Right lobe of liver (tissue), 6 donors: ENCODE data around the gene TBC1D5. TPM values are rescaled to one million over a fixed set of nuclear protein-coding genes. Genes with fewer than 3 reads are reported as not detected.
A peak's percentile ranks its signal among the peaks of the same experiment; 100 is the strongest.

Experiments used
- ATAC-seq, 4 donors: fragments of 200-7000 bp; cut with Tn5 transposase; one replicate each; pipeline ENCODE4 v1.9.1; 2020; ENCODE audit warnings: mild to moderate bottlenecking in 4 of 4, moderate library complexity in 4 of 4
- DNase-seq, 3 donors: peaks; one replicate each; pipeline ENCODE4 v3.0.0-alpha.2; 2020
- H3K27ac ChIP-seq, 3 donors: fragments of 200-600 bp; one replicate each; pipeline ENCODE4 v1.8.0; 2022
- H3K27me3 ChIP-seq, 2 donors: fragments of 200-600 bp; one replicate each; pipeline ENCODE4 v1.8.0; 2022
- H3K36me3 ChIP-seq, 4 donors: fragments of 200-600 bp; sonication (generic) in 1 of 4; one replicate each; pipeline versions ENCODE4 v1.5.1 to v1.8.0; 2017 to 2022; ENCODE audit warnings: control low read depth in 1 of 4
- H3K4me1 ChIP-seq, 4 donors: fragments of 200-600 bp; sonication (generic) in 1 of 4; one replicate each; pipeline versions ENCODE4 v1.5.1 to v1.8.0; 2017 to 2022; ENCODE audit warnings: control low read depth in 1 of 4
- H3K4me3 ChIP-seq, 3 donors: fragments of 200-600 bp; one replicate each; pipeline ENCODE4 v1.8.0; 2022
- H3K9me3 ChIP-seq, 4 donors: fragments of 200-600 bp; sonication (generic) in 1 of 4; one replicate each; pipeline versions ENCODE4 v1.5.1 to v1.8.0; 2017 to 2022; ENCODE audit warnings: control low read depth in 1 of 4
- POLR2A ChIP-seq: fragments of 450-650 bp; IDR thresholded peaks from one replicate; pipeline ENCODE4 v1.6.1; 2017; ENCODE audit warnings: antibody characterized with exemption, mild to moderate bottlenecking
- WGBS: methylation state at CpG from one replicate; pipeline ENCODE4 v1.1.6; 2018; ENCODE audit warnings: low coverage, low lambda C conversion rate; ENCODE audit not compliant: insufficient coverage; ENCODE audit errors: missing lambda C conversion rate; 5-methylcytosine and 5-hydroxymethylcytosine counted together
- intact Hi-C, 2 donors: fragments of 100-400 bp; cut with DNase I; formaldehyde crosslinking; loops; one replicate each; pipeline versions ENCODE4 v1.11.2 to v1.14.1; 2022
- total RNA-seq, 6 experiments: library from RNA; depleted of rRNA in 2 of 6; stranded (reverse); fragments of >200 nt in 2 of 6; fragmentation: NEBNext Ultra II Directional in 3 of 6; extraction: Animal tissue kit (Norgen Biotek cat#: 25700) in 3 of 6; gene quantifications; one replicate each; pipeline versions ENCODE4 v1.1.0 to v1.2.4, GENCODE V29; 2016 to 2023
- TF ChIP-seq, protein P1 (sequence below), 4 donors: fragments of 200-600 bp in 3 of 4; fragments of 450-650 bp in 1 of 4; IDR thresholded peaks; one replicate each; pipeline versions ENCODE4 v1.5.1 to v1.8.0; 2016 to 2022; ENCODE audit warnings: antibody characterized with exemption in 4 of 4, mild to moderate bottlenecking in 2 of 4
- donor health status: DM: no; HTN: yes; CAD: no.
- donor health status: DM: no; HTN: no; CAD: no.
- donor health status: DM: no; HTN: no; CAD: no.
- donor health status: DM: no; HTN: yes; CAD: no.
- donor health status: DM: no; HTN: yes; CAD: no.

The TBC1D5 gene
- total RNA-seq, 6 experiments from 2014 or later = 21.5 to 33.4 (median 27.7) TPM

DNA sequence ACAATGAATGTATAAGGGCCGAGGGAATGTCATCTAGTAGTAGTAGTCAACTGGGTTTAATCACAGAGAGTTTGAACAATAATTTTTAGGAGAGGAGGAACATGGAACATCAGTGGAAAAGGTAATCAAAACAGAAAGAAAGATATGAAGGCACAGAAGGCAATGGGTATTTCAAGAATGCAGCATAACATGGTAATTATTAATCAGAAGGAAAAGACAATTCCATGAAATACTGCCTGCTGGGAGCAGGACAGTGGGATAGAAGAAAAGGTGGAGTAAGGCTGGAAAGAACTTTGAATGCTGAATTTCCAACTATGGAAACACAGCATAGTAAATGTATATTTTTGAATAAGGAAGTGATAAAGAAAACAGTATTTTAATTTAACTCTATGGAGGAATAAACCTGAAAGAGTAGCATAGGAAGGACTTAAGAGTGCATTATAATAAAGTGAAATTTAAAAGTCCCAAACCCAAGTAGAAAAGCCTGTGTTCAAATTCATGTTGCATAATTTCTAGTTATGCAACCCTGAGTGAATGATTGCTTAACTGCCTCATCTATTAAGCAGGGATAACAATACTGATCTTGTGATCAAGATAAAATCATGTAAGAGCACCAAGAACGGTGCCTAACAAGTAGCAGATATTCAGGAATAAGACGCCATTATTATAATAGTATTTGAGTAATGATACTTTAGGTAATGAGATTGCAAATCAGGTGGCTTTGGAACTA lies 357.7 kb downstream of the TBC1D5 start:
- peak; percentile 72 to 85 (median 78) for ATAC-seq
- TF ChIP-seq POLR2A = no peak
- TF ChIP-seq, protein P1, sequence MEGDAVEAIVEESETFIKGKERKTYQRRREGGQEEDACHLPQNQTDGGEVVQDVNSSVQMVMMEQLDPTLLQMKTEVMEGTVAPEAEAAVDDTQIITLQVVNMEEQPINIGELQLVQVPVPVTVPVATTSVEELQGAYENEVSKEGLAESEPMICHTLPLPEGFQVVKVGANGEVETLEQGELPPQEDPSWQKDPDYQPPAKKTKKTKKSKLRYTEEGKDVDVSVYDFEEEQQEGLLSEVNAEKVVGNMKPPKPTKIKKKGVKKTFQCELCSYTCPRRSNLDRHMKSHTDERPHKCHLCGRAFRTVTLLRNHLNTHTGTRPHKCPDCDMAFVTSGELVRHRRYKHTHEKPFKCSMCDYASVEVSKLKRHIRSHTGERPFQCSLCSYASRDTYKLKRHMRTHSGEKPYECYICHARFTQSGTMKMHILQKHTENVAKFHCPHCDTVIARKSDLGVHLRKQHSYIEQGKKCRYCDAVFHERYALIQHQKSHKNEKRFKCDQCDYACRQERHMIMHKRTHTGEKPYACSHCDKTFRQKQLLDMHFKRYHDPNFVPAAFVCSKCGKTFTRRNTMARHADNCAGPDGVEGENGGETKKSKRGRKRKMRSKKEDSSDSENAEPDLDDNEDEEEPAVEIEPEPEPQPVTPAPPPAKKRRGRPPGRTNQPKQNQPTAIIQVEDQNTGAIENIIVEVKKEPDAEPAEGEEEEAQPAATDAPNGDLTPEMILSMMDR (IDR thresholded peaks at IDR 0.05) = no peak
- no peak for DNase-seq
- WGBS = 54% methylated on average over 3 of the region's 3 CpGs
- Histone ChIP-seq H3K27me3 (no peaks in the 10 kb centered on the region), H3K9me3 (no peaks in the 10 kb centered on the region), H3K36me3 (peaks cover 0 to 2% (median 0%) of the 10 kb centered on the region in 4 donors), H3K4me1 (peaks cover 0 to 22% (median 8%) of the 10 kb centered on the region in 4 donors), H3K4me3 (no peak overlapping the region), H3K27ac (peak overlapping the region in 1 of 3 donors; percentile 18)
- intact Hi-C loops = no loop called here

DNA sequence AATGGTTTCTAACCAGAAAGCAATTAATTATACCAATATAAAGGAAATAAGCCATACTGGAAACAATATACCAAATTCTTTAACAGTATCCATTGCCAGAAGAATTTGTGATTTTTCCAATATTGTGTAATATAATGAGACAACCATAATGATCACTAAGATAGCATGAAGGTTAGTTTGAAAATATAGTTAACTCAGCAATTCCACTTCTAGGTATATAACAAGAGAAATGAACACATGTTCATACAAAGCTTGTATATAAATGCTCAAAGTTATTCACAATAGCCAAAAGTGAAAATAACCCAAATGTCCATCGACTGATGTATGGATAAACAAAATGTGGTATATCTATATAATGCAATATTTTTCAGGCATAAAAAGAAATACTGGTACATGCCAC lies 369.1 kb downstream of the TBC1D5 start:
- Histone ChIP-seq H3K27ac (no peak overlapping the region), H3K27me3 (no peaks in the 10 kb centered on the region), H3K4me1 (no peaks in the 10 kb centered on the region), H3K36me3 (peaks cover 0 to 11% (median 0%) of the 10 kb centered on the region in 4 donors), H3K9me3 (no peaks in the 10 kb centered on the region), H3K4me3 (no peak overlapping the region)
- 93% methylated on average over 1 of the region's 1 CpG for WGBS
- no peak for DNase-seq
- ATAC-seq = no peak
- TF ChIP-seq POLR2A = no peak
- TF ChIP-seq, protein P1 (IDR thresholded peaks at IDR 0.05) = no peak
- intact Hi-C loops = no loop called here

DNA sequence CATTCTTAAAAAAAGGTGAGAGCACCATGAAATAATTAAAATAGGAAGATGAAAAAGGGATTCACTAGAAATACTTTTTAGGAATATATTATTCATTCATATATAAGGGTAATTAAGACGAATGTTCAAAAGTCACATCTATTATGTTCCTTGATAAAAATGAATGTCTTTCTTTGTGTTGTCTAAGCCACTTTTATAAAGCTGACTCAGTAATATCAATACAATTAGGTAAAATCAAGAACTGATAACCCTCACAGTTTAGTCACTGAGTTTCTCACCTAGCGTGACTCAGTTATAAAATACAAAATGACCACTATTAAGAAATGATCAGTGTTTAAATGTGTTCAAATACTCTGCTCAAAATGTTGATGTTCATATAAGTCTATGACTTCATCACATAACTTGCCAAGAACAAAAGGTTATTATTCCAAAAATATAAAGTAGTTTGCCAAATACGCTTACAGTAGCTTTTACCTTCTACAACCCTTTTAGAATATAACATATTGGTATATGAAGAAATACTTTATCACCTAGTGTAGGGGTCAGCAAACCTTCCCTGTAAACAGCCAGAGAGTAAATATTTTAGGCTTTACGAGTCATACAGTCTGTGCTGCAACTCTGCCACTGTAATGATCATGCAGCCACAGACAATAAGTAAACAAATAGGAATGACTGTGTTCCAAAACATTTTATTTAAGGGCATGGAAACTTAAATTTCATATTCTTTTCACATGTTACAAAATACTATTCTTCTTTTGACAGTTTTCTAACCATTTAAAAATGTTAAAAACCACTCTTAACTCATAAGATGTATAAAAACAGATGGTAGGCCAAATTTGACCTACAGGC lies 369.8 kb downstream of the TBC1D5 start:
- ATAC-seq (peak in 3 of 4 donors; percentile 39 to 91 (median 68)), DNase-seq (no peak)
- no peaks in the 10 kb centered on the region for H3K9me3 ChIP-seq
- no peak for TF ChIP-seq POLR2A
- TF ChIP-seq, protein P1 (IDR thresholded peaks at IDR 0.05) = no peak
- no peak overlapping the region for H3K27ac ChIP-seq
- no peak overlapping the region for H3K4me3 ChIP-seq
- H3K4me1 ChIP-seq = no peaks in the 10 kb centered on the region
- 69% methylated on average over 4 of the region's 4 CpGs for WGBS
- H3K36me3 ChIP-seq = peaks cover 0 to 11% (median 0%) of the 10 kb centered on the region in 4 donors
- H3K27me3 ChIP-seq = no peaks in the 10 kb centered on the region
- intact Hi-C loops = no loop called here

DNA sequence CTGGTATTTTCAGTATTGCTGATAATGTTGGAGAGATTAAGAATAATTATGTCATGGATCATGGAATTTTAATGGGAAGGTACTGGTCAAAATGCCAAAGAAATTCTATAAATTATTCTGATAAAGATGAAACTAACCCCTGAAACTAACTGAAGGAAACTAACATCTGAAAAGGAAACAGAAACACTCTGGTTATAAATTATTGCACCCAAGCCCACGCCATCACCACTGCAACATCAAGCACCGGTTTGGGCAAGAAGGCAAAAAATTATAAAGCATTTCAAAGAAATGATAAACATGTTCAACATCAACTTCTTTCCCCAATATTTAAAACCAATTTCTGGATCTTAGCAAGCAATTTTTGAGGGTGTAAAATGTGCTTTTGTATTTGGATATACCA lies 372.5 kb downstream of the TBC1D5 start:
- DNase-seq = no peak
- Histone ChIP-seq H3K36me3 (peaks cover 0 to 11% (median 0%) of the 10 kb centered on the region in 4 donors), H3K27me3 (no peaks in the 10 kb centered on the region), H3K27ac (no peak overlapping the region), H3K4me3 (no peak overlapping the region), H3K4me1 (no peaks in the 10 kb centered on the region), H3K9me3 (no peaks in the 10 kb centered on the region)
- ATAC-seq = no peak
- intact Hi-C loops = no loop called here
- 75% methylated on average over 2 of the region's 2 CpGs for WGBS
- TF ChIP-seq, protein P1 (IDR thresholded peaks at IDR 0.05) = no peak
- no peak for TF ChIP-seq POLR2A
